Stimulated activated CD8-positive, alpha-beta memory T cell treated with anti-CD3 and anti-CD28 coated beads, Interleukin-12 subunit alpha, Interleukin-12 subunit beta, amount 100 ng/mL, for 24 hours (primary cell): ENCODE data around the gene TMPRSS3.

ENCODE experiments used
- DNase-seq: peaks from one replicate; pipeline ENCODE4 v3.0.0-alpha.2; 2020; ENCODE audit errors: extremely low read depth

Gene TMPRSS3

GRCh38 chr21:42407476-42407875 is 11.6 kb upstream of the TMPRSS3 start:
- DNase-seq, result no peak

- no peak for DNase-seq
These were observed 11.0 kb upstream of the TMPRSS3 start for GRCh38 chr21:42406866-42407265.

GRCh38 chr21:42406201-42406621 is 10.4 kb upstream of the TMPRSS3 start:
- DNase-seq, result no peak

- DNase-seq, result no peak
These were observed 9.5 kb upstream of the TMPRSS3 start for GRCh38 chr21:42405064-42406013.

GRCh38 chr21:42404539-42404938 is 8.7 kb upstream of the TMPRSS3 start:
- DNase-seq, result no peak

GRCh38 chr21:42403611-42404231 is 7.9 kb upstream of the TMPRSS3 start, which contains the start of gene UBASH3A:
UBASH3A (plus strand) TSS chr21:42403902; CDS start chr21:42403946, 44 bp downstream.
- DNase-seq, result no peak

GRCh38 chr21:42401820-42402251 is 6.0 kb upstream of the TMPRSS3 start:
- no peak for DNase-seq

GRCh38 chr21:42401154-42401553 is 5.3 kb upstream of the TMPRSS3 start:
- no peak for DNase-seq

GRCh38 chr21:42400525-42400924 is 4.7 kb upstream of the TMPRSS3 start:
- no peak for DNase-seq

- no peak for DNase-seq
These were observed 2.7 kb upstream of the TMPRSS3 start for GRCh38 chr21:42398436-42399028.

- DNase-seq, result no peak
These were observed 2.0 kb upstream of the TMPRSS3 start for GRCh38 chr21:42397746-42398394.

- no peak for DNase-seq
These were observed 1.2 kb upstream of the TMPRSS3 start for GRCh38 chr21:42396799-42397745.

- no peak for DNase-seq
These were observed 550 bp downstream of the TMPRSS3 start for GRCh38 chr21:42395302-42395701.

- no peak for DNase-seq
These were observed 2.4 kb downstream of the TMPRSS3 start for GRCh38 chr21:42393443-42393950.

GRCh38 chr21:42392731-42393442 is 3.0 kb downstream of the TMPRSS3 start:
- no peak for DNase-seq

- no peak for DNase-seq
These were observed 4.6 kb downstream of the TMPRSS3 start for GRCh38 chr21:42391297-42391696.

GRCh38 chr21:42390696-42391095 is 5.2 kb downstream of the TMPRSS3 start:
- no peak for DNase-seq

GRCh38 chr21:42390193-42390592 is 5.7 kb downstream of the TMPRSS3 start:
- no peak for DNase-seq

- DNase-seq, result no peak
These were observed 6.4 kb downstream of the TMPRSS3 start for GRCh38 chr21:42389449-42389835.
